GM19467 (cell line): Measurements from ENCODE around the gene TRPV5.
"Not testable (repeated sequence)": the region's sequence is repeated elsewhere in the genome, so short reads cannot be mapped to it uniquely, and the experiment has no call there.

ENCODE experiments used
- ATAC-seq: cut with Tn5 transposase; IDR thresholded peaks from one replicate; pipeline ENCODE4 v1.9.1; 2021; ENCODE audit warnings: mild to moderate bottlenecking, moderate library complexity; ENCODE audit not compliant: unreplicated experiment

Gene TRPV5

DNA sequence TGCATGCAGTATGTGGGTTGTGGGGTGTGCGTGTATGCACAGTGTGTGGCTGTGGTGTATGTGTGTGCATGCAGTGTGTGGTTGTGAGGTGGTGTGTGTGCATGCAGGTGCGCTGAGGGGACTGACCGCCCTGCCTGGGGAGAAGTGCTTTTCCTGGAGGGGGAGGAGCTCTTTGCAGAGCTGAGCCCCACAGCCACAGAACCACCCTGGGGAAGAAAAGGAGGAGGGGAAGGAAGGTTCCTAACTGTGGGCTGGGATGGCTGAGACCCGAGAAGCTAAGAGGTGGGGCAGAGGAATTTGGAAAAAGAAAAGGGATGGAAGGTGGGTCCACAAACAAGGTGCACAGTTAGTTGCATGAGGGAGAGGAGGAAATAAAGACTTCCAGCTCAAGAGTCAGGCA, at the start of gene TRPV5:
Gene TRPV5 (minus strand): TSS at position 123 of the 400 bp plus-strand sequence. CDS start 287 bp downstream, outside the sequence.
- no peak for ATAC-seq

GRCh38 chr7:142978402-142978801, 44.9 kb upstream of the TRPV5 start:
- not testable (repeated sequence) for ATAC-seq

GRCh38 chr7:142974626-142975025, 41.1 kb upstream of the TRPV5 start:
- ATAC-seq: no peak

DNA sequence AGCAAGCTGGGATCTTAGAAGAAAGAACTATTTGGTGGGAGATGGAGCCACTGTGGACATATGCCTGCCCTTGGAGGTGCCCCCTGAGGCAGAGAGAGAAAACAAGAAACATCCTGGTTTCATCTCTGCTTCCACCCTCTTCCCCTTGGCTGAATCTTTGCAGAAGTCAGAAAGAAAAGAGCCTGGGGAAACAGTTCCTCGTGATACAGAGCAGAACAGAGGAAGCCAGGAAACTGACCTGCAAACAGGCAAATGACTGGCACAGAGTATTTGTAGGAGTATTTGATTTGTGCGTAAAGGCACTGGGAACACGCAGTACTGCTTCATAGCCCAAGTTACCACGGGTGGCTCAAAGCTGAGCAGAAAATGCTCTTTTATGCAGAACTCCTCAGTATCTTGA, 35.6 kb upstream of the TRPV5 start:
- no peak for ATAC-seq

DNA sequence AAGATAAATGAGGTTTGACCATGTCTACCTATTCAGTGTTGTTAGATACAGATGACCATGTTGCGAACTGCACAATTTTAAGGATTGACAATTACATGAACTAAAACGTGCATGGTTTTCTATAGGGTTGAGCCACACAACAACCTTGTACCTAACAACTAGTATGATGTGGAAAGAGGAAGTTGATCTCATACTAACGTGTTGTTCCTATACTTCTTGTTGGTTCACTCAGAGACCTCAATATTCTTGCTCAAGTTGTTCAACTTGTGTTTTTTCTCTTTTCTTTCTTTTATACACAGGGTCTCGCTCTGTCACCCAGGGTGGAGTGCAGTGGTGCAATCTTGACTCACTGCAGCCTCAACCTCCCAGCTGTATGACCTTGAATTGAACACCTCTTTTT, 34.7 kb upstream of the TRPV5 start:
- no peak for ATAC-seq

GRCh38 chr7:142964502-142965246, 31.1 kb upstream of the TRPV5 start:
- peak; percentile 66 for ATAC-seq

- no peak for ATAC-seq
Measured at GRCh38 chr7:142963993-142964392, 30.4 kb upstream of the TRPV5 start.

DNA sequence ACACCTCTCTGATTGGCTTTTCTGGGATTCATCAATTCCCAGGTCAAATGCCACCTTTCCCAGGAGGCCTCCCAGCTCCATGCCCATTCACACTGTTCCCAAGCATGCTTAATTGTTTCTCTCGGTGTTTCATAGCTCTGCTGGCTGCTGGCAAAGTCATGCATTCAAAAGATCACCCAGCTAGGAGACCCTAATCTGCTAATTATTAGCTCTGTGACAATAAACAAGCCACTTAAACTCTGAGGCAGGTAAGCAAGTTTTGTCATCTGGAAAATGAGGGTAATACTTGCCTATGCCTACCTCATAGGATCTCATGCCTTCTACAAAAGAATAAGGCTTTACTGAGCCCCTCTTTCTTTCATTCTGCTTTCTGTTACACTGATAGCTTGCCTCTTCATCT, 29.4 kb upstream of the TRPV5 start:
- ATAC-seq: no peak

DNA sequence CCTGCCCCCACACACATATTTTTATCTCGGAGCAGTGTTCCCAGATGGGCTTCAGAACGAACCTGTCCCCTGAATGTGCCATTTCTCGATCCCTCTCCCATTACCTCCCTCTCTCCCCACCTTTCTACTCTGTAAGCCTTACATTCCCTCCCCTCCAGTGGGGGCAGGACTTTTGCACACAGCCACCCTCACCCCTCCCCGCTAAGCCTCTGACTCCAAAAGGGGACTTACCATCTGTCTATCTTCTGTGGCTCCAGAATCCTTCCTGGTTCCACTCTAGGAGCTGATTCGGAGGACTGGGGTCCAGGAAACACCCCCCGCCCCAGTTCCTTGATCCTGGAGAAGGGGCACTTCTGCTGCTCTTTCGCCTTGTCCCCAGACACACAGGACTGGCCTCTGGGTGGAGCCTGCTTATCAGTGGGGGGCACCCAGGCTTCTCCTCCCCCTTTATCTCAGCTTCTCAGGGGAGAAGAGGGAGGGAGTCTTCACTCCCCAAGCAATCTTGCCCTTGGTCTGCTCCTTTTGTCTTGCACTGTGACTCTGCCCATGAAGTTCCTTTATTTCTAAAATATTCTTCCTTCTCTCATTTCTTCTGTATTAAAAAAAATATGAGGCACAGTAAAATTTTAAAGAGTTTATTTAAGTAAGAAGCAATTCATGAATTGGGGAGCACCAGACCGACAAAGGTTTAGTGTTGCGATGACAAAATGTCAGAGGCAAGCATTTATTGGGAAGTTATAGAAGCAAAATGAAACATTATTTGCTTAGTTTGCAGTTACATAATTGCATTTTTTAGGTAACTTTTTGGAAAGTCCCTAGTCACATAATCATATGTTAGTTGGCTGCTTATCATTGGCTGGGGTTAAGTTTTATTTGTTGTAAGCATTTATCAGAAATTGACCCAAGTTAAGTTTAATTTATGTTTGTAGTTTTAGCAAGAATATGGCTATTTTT, 28.7 kb upstream of the TRPV5 start, which contains the start of gene KEL:
Gene KEL (minus strand): TSS at position 391 of the 954 bp plus-strand sequence. CDS start 157 bp downstream, at position 234.
- no peak for ATAC-seq

GRCh38 chr7:142961595-142961972, 28.0 kb upstream of the TRPV5 start:
- no peak for ATAC-seq

- ATAC-seq: no peak
Measured at GRCh38 chr7:142960955-142961512, 27.5 kb upstream of the TRPV5 start.

GRCh38 chr7:142959202-142959601, 25.7 kb upstream of the TRPV5 start:
- no peak for ATAC-seq

DNA sequence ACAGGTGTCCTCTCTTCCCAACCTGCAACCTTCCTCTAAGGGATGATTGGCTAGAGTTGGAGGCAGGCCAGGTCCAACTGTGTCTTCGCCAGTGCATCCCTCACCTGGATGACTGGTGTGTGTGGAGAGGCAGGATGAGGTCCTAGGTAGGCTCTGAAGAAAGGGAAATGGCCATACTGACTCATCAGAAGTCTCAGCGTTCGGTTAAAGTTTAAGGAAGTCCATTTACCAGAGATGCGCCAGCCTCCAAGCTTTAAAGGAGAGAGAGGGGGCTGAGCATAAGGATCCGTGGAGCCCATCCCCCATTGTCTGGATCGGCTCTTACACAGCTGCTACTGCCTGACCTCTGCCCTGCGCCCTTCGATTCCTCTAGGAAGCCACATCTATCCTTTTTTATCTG, 24.2 kb upstream of the TRPV5 start:
- ATAC-seq: no peak

DNA sequence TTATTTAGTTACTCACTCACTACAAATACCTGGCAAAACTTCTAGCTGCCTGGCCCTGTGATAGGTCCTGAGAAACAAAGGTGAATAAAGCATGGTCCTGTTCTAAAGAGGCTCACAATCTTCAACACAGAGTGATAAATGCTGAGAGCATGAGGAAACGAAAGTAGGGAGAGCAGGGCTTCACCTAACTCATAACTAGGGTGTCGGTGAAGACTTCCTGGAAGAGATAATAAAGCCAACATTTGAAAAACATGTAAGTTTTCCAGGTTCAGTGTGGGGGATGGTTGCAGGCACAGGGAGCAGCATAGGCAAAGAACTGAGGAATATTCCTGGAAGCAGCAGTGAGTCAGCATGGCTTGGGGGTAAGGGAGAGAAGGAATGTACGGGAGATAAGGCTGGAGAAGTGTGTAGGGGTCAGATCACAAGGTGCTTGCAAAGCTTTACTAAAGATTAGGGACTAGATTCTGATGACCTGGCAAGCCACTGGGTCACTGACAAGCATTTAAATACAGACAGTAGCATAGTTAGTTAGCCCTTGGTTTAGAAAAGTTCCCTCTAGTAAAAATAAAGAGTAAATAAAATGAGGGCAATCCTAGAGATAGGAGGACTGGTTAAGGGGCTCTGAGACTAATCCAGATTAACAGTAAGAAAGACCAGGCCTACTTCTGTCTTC, 23.5 kb upstream of the TRPV5 start:
- ATAC-seq: no peak

GRCh38 chr7:142954680-142955268, 21.2 kb upstream of the TRPV5 start:
- peak; percentile 56 for ATAC-seq

DNA sequence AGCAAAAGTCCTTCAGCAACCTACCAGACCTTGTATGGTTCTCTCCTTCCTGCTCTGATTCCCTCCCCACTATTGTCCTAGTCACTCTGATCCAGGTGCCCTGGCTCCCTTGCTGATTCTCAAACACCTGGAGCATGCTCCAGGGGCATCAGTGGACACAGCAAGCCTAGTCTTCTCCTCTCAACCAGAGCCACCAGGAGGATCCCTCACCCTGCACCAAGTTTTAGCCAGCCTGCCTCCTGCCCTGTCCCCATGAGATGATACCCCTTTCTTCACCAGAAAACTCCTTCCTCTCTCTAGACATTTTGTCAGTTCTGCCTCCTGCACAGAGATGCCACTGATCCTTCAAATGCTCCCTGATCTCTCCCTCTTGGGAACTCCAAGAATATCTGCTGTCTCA, 16.7 kb upstream of the TRPV5 start:
- ATAC-seq: no peak

- ATAC-seq: no peak
Measured at GRCh38 chr7:142948603-142949002, 15.1 kb upstream of the TRPV5 start.

DNA sequence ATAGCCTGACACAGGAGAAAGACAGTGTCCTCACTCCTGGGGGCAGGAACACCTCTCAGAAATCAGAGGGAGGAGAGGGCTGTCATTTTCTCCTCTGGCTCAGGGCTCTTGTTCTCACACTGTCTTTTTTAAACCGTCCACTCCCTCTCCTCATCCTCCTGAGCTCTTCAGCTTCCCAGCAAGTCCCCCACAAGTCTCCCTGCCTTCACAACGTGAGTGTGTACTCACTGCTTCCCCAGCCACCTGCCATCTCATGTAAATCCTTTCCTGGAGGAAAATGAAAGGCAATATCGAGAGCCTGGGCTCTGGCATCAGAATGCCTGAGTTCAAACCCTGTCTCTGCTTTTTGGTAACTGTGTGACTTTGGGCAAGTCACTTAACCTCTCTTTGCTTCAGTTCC, 11.5 kb upstream of the TRPV5 start:
- no peak for ATAC-seq

DNA sequence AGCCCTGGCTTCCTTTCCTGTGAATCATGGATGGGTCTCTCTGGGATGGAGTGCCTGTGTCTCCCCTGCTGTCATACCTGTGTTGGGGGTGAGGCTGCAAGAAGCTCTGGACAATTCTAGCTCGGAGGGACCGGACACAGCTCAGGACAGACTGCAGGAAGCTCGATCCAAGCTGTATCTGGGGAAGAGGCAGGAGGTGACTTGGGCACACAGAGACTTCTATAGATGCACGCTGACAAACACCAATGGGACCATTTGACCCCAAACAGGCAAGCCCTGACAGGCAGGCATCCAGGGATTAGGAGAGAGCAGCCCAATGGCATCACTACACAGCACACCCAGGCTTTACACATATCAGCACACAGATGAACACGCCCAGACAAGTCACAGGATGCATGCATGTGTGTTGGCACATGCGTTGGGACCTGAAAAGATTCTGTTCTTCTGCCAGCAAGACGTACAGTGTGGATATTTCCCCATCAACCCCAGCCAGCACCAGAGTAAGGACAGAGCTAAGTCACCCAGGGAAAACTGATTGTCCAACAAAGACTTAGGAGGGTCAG, 10.2 kb upstream of the TRPV5 start:
- ATAC-seq: no peak

GRCh38 chr7:142942746-142943145, 9.2 kb upstream of the TRPV5 start:
- no peak for ATAC-seq
